ENCODE results near the gene CELSR2. TPM values are rescaled to one million over a fixed set of nuclear protein-coding genes. Genes with fewer than 3 reads are reported as not detected.
A peak's percentile ranks its signal among the peaks of the same experiment; 100 is the strongest.

Gene CELSR2
- total RNA-seq, 1 experiment from 2014 or later = 8.3 TPM

DNA sequence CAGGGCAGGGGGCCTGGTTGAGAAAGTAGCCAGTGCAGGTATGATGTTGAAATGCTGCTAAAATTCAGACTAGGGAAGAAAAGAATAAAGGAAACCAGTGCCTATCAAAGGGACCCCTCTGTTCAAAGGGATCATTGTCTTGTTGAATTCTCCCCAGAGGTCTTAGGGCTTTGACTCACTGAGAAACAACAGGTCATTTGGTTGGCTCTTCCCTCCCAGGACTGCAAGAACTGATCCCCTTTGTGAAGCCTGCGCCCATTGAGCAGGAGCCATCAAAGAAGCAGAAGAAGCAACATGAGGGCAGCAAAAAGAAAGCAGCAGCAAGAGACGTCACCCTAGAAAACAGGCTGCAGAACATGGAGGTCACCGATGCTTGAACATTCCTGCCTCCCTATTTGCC, 11.8 kb upstream of the CELSR2 start:
- DNase-seq = no peak
- ChIA-PET POLR2A (no interaction called here), CTCF (no interaction called here)
- H3K4me1 ChIP-seq = no peaks in the 10 kb centered on the region
- H3K4me1 Mint-ChIP-seq (ENCODE audit: low read depth, unreplicated experiment) = peaks cover 6% of the 10 kb centered on the region
- intact Hi-C loops (cut with micrococcal nuclease; ENCODE audit: unreplicated experiment) = no loop called here
- peaks cover 60% of the 10 kb centered on the region for H3K36me3 Mint-ChIP-seq (ENCODE audit: insufficient read depth, unreplicated experiment)
- TSS peak; percentile 76 for BruUV-seq (replicated peaks)
- H3K9me3 ChIP-seq = no peaks in the 10 kb centered on the region
- no peak overlapping the region for H3K27ac Mint-ChIP-seq (ENCODE audit: unreplicated experiment)
- H3K4me3 ChIP-seq (ENCODE audit: low read depth, low read length) = no peak overlapping the region
- no peaks in the 10 kb centered on the region for H3K9me3 Mint-ChIP-seq (ENCODE audit: unreplicated experiment)
- no peak overlapping the region for H3K4me3 Mint-ChIP-seq (ENCODE audit: unreplicated experiment)
- TF ChIP-seq, protein P1, sequence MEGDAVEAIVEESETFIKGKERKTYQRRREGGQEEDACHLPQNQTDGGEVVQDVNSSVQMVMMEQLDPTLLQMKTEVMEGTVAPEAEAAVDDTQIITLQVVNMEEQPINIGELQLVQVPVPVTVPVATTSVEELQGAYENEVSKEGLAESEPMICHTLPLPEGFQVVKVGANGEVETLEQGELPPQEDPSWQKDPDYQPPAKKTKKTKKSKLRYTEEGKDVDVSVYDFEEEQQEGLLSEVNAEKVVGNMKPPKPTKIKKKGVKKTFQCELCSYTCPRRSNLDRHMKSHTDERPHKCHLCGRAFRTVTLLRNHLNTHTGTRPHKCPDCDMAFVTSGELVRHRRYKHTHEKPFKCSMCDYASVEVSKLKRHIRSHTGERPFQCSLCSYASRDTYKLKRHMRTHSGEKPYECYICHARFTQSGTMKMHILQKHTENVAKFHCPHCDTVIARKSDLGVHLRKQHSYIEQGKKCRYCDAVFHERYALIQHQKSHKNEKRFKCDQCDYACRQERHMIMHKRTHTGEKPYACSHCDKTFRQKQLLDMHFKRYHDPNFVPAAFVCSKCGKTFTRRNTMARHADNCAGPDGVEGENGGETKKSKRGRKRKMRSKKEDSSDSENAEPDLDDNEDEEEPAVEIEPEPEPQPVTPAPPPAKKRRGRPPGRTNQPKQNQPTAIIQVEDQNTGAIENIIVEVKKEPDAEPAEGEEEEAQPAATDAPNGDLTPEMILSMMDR (IDR thresholded peaks at IDR 0.05; ENCODE audit: insufficient read depth in 1 of 2, low read depth in 1 of 2, low read length in 1 of 2, severe bottlenecking in 1 of 2, unreplicated experiment in 1 of 2) = no peak
- no peaks in the 10 kb centered on the region; the same call in none of the 2 replicates for H3K36me3 ChIP-seq (ENCODE audit: control insufficient read depth, insufficient read depth, low read length)
- H3K27me3 Mint-ChIP-seq (ENCODE audit: insufficient read depth, unreplicated experiment) = no peaks in the 10 kb centered on the region
- H3K27me3 ChIP-seq (replicated peaks; ENCODE audit: control insufficient read depth, insufficient read depth, low read length) = no peaks in the 10 kb centered on the region

DNA sequence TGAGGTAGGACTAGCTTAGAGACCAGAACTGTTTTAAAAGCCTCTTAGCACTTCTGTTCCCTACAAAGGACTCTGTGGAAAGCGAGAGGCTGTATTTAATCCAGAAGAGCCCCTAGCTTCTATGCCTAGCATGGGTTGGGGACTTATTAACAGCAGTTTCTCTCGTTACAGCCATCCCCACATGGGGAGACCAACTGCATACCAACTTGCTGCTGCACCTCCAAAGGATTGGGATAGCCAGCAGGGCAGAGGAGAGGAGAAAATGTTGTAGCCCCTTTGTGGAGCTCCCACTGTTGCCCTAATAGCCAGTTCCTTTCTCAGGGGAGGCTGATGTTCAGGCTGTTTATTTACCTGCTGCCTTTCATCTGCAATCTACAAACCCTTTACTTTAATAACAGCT, 11.0 kb upstream of the CELSR2 start:
- H3K36me3 ChIP-seq (ENCODE audit: control insufficient read depth, insufficient read depth, low read length) = no peaks in the 10 kb centered on the region; the same call in none of the 2 replicates
- Mint-ChIP-seq H3K36me3 (ENCODE audit: insufficient read depth, unreplicated experiment) (peaks cover 68% of the 10 kb centered on the region), H3K4me1 (ENCODE audit: low read depth, unreplicated experiment) (peaks cover 9% of the 10 kb centered on the region), H3K27ac (ENCODE audit: unreplicated experiment) (no peak overlapping the region), H3K9me3 (ENCODE audit: unreplicated experiment) (no peaks in the 10 kb centered on the region), H3K4me3 (ENCODE audit: unreplicated experiment) (no peak overlapping the region), H3K27me3 (ENCODE audit: insufficient read depth, unreplicated experiment) (no peaks in the 10 kb centered on the region)
- POLR2A ChIA-PET = no interaction called here
- intact Hi-C loops (cut with micrococcal nuclease; ENCODE audit: unreplicated experiment) = no loop called here
- no TSS peak for BruUV-seq (replicated peaks)
- no peaks in the 10 kb centered on the region for H3K9me3 ChIP-seq
- no peaks in the 10 kb centered on the region for H3K4me1 ChIP-seq
- no peak overlapping the region for H3K4me3 ChIP-seq (ENCODE audit: low read depth, low read length)
- DNase-seq = no peak
- no peaks in the 10 kb centered on the region for H3K27me3 ChIP-seq (replicated peaks; ENCODE audit: control insufficient read depth, insufficient read depth, low read length)
- CTCF ChIA-PET = no interaction called here
- TF ChIP-seq, protein P1 (IDR thresholded peaks at IDR 0.05; ENCODE audit: insufficient read depth in 1 of 2, low read depth in 1 of 2, low read length in 1 of 2, severe bottlenecking in 1 of 2, unreplicated experiment in 1 of 2) = no peak

DNA sequence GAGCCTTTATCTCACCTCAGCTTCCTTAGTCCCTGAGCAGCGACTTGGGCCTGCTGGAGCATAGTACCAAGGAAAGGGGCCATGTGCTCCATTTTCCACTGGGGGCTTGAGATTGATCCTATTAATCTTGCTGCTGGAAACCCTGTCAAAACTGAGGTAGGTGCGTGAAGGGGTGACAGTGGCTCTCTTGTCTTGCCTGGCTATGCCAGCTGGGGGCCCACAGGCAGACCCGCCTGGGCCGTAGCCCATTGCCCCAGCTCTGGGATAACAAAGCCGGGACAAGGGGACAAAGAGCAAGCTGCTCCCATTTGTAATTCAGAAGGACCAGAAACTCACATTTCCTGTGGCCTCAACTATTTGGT, 10.3 kb upstream of the CELSR2 start:
- Histone ChIP-seq H3K4me3 (ENCODE audit: low read depth, low read length) (no peak overlapping the region), H3K9me3 (no peaks in the 10 kb centered on the region), H3K36me3 (ENCODE audit: control insufficient read depth, insufficient read depth, low read length) (no peaks in the 10 kb centered on the region; the same call in none of the 2 replicates), H3K4me1 (no peaks in the 10 kb centered on the region), H3K27me3 (replicated peaks; ENCODE audit: control insufficient read depth, insufficient read depth, low read length) (no peaks in the 10 kb centered on the region)
- H3K9me3 Mint-ChIP-seq (ENCODE audit: unreplicated experiment) = no peaks in the 10 kb centered on the region
- TF ChIP-seq, protein P1 (IDR thresholded peaks at IDR 0.05; ENCODE audit: insufficient read depth in 1 of 2, low read depth in 1 of 2, low read length in 1 of 2, severe bottlenecking in 1 of 2, unreplicated experiment in 1 of 2) = no peak
- POLR2A ChIA-PET = no interaction called here
- intact Hi-C loops (cut with micrococcal nuclease; ENCODE audit: unreplicated experiment) = no loop called here
- CTCF ChIA-PET = interaction anchor here (0.8 to 1.1 kb wide), 2 partner anchors 39 to 161 kb away, joined by 4 to 5 read pairs; no protein-coding TSS in a partner anchor
- no peak overlapping the region for H3K4me3 Mint-ChIP-seq (ENCODE audit: unreplicated experiment)
- no TSS peak for BruUV-seq (replicated peaks)
- DNase-seq = no peak
- no peak overlapping the region for H3K27ac Mint-ChIP-seq (ENCODE audit: unreplicated experiment)
- no peaks in the 10 kb centered on the region for H3K27me3 Mint-ChIP-seq (ENCODE audit: insufficient read depth, unreplicated experiment)
- H3K4me1 Mint-ChIP-seq (ENCODE audit: low read depth, unreplicated experiment) = peaks cover 9% of the 10 kb centered on the region
- H3K36me3 Mint-ChIP-seq (ENCODE audit: insufficient read depth, unreplicated experiment) = peaks cover 71% of the 10 kb centered on the region
